Calu3 (cell line): ENCODE data around the gene SLC25A21. TPM values are rescaled to one million over a fixed set of nuclear protein-coding genes. Genes with fewer than 3 reads are reported as not detected.

Source experiments
- BruUV-seq: library from RNA; stranded (reverse); fragments of 400-500 nt; replicated peaks from 2 replicates; lab custom pipeline; 2021; lab: Mats Ljungman, UMichigan
- CTCF ChIA-PET: fragments of 300-600 bp; sonication (Branson Sonifier 250); formaldehyde crosslinking; loops from one replicate; lab custom pipeline; 2022; ENCODE audit warnings: antibody characterized with exemption; lab: Charles Lee
- DNase-seq: peaks from one replicate; pipeline ENCODE4 v3.0.0; 2022
- H3K27ac Mint-ChIP-seq: one replicate; pipeline ENCODE4 v1.8.0; 2022; ENCODE audit warnings: mixed read lengths; ENCODE audit not compliant: unreplicated experiment
- H3K27me3 Mint-ChIP-seq: one replicate; pipeline ENCODE4 v1.8.0; 2022; ENCODE audit warnings: mixed read lengths; ENCODE audit not compliant: unreplicated experiment
- H3K36me3 Mint-ChIP-seq: one replicate; pipeline ENCODE4 v1.8.0; 2022; ENCODE audit warnings: mild to moderate bottlenecking, moderate library complexity, mixed read lengths; ENCODE audit not compliant: insufficient read depth, unreplicated experiment
- H3K4me1 Mint-ChIP-seq: one replicate; pipeline ENCODE4 v1.8.0; 2022; ENCODE audit warnings: mild to moderate bottlenecking, low read depth, mixed read lengths; ENCODE audit not compliant: unreplicated experiment
- H3K4me3 Mint-ChIP-seq: one replicate; pipeline ENCODE4 v1.8.0; 2022; ENCODE audit warnings: mild to moderate bottlenecking, low read depth, moderate library complexity, mixed read lengths; ENCODE audit not compliant: unreplicated experiment
- H3K9me3 Mint-ChIP-seq: one replicate; pipeline ENCODE4 v1.8.0; 2022; ENCODE audit warnings: low read depth, mixed read lengths; ENCODE audit not compliant: unreplicated experiment
- intact Hi-C: fragments of 100-400 bp; cut with micrococcal nuclease; formaldehyde crosslinking; loops from one replicate; pipeline ENCODE4 v1.10.0; 2022; ENCODE audit not compliant: unreplicated experiment
- total RNA-seq: library from RNA; stranded (reverse); gene quantifications from 2 replicates; pipeline ENCODE4 v1.2.3, GENCODE V29; 2022
- TF ChIP-seq, protein P1 (sequence below): fragments of 200-600 bp; IDR thresholded peaks from one replicate; pipeline ENCODE4 v1.8.0; 2022; ENCODE audit warnings: antibody characterized with exemption; ENCODE audit not compliant: unreplicated experiment

SLC25A21 gene
- total RNA-seq, 1 experiment from 2014 or later = 1.4 TPM

DNA sequence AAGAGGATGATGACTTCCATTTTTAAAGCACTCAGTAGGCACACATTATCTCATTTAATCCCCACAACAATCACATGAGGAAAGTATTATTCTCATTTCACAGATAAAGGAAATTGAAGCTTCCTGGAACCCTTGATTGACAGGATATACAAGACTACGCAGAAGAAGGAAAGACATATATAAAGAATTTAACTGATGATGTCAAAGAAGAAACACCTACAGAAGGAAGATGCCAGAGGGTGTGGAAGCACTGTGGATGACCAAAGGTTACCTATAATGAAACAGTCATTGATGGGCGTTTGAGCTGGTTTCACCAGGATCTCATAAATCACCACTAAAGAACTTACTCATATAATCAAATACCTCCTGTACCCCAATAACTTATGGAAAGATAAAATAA lies 197.4 kb downstream of the SLC25A21 start:
- CTCF ChIA-PET = interaction anchor here (0.6 kb wide), 1 partner anchor 318 kb away, joined by 3 read pairs; no protein-coding TSS in a partner anchor
- no peaks in the 10 kb centered on the region for H3K36me3 Mint-ChIP-seq
- peak overlapping the region; percentile 77 for H3K27ac Mint-ChIP-seq
- no peak for DNase-seq
- no peaks in the 10 kb centered on the region for H3K9me3 Mint-ChIP-seq
- no peak overlapping the region for H3K4me3 Mint-ChIP-seq
- no peaks in the 10 kb centered on the region for H3K27me3 Mint-ChIP-seq
- TF ChIP-seq, protein P1, sequence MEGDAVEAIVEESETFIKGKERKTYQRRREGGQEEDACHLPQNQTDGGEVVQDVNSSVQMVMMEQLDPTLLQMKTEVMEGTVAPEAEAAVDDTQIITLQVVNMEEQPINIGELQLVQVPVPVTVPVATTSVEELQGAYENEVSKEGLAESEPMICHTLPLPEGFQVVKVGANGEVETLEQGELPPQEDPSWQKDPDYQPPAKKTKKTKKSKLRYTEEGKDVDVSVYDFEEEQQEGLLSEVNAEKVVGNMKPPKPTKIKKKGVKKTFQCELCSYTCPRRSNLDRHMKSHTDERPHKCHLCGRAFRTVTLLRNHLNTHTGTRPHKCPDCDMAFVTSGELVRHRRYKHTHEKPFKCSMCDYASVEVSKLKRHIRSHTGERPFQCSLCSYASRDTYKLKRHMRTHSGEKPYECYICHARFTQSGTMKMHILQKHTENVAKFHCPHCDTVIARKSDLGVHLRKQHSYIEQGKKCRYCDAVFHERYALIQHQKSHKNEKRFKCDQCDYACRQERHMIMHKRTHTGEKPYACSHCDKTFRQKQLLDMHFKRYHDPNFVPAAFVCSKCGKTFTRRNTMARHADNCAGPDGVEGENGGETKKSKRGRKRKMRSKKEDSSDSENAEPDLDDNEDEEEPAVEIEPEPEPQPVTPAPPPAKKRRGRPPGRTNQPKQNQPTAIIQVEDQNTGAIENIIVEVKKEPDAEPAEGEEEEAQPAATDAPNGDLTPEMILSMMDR = no peak
- intact Hi-C loops = loop anchor here (10.0 kb wide), 1 partner anchor 140 kb away; no protein-coding TSS in a partner anchor
- BruUV-seq = no TSS peak
- peaks cover 57% of the 10 kb centered on the region for H3K4me1 Mint-ChIP-seq

DNA sequence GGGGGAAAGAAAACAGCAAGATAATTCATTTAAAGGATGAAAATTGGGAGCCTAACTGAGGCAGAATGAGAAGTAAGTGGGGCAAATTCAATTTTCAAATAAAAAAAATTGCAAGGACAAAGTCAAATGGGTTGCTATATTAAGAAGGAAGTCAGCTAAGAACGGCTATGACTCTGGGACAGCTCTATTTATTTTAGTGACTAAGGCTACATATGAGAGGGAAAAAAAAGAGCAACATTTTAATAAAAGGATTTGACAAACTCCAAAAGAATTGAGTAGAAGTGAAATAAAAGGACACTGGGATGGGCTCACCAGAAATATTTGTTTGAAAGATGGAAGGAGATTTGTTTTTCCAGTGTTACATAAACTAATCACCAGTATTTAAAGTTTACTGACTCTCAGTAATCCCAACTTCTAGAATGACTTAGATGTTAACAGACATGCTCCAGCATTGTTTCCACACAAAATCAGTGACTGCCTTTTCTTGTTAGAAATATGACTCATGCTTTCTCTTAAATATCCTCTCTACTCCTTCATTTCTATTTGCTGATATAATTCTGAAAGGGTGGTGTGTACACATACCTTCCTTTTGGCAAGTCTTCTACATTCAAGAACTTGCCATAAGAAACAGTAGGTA lies 198.5 kb downstream of the SLC25A21 start:
- CTCF ChIA-PET = interaction anchor here (1.0 to 1.4 kb wide), 2 partner anchors 32 to 144 kb away, joined by 3 to 5 read pairs; no protein-coding TSS in a partner anchor
- DNase-seq = no peak
- Mint-ChIP-seq H3K36me3 (no peaks in the 10 kb centered on the region), H3K27ac (peak overlapping the region; percentile 77), H3K4me1 (peaks cover 54% of the 10 kb centered on the region), H3K9me3 (no peaks in the 10 kb centered on the region), H3K27me3 (no peaks in the 10 kb centered on the region), H3K4me3 (no peak overlapping the region)
- TF ChIP-seq, protein P1 = no peak
- BruUV-seq = no TSS peak
- intact Hi-C loops = loop anchor here (10.0 kb wide), 1 partner anchor 141 kb away; no protein-coding TSS in a partner anchor

DNA sequence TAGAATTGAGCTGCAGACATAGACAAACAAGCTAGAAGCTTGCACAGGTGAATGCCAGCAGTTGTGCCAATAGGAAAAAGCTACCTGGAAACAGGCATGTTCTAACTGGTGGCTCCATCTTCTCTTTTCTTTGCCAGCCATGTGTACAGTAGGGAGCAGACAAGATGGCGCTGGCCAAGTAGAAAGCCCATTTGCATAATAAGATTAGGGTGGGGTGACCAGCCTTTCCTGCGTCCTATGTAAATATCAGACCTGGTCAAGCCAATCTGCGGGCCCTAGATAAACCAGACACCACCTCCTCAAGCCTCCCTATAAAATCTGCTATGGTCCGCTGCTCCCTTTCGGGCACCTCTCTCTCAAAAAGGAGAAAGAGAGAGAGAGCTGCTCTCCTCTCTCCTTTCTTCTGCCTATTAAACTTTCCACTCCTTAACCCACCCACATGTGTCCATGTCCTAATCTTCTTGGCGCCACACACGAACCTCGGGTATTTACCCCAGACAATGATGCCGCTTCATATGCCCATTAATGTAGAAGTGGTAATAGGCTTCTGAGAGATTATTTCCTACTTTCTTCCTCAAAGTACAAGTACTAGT lies 201.0 kb downstream of the SLC25A21 start:
- intact Hi-C loops = loop anchor here (10.0 kb wide), 1 partner anchor 143 kb away; no protein-coding TSS in a partner anchor
- CTCF ChIA-PET = no interaction called here
- no peak overlapping the region for H3K27ac Mint-ChIP-seq
- H3K27me3 Mint-ChIP-seq = no peaks in the 10 kb centered on the region
- peaks cover 54% of the 10 kb centered on the region for H3K4me1 Mint-ChIP-seq
- no peaks in the 10 kb centered on the region for H3K9me3 Mint-ChIP-seq
- H3K4me3 Mint-ChIP-seq = no peak overlapping the region
- no peak for DNase-seq
- no peaks in the 10 kb centered on the region for H3K36me3 Mint-ChIP-seq
- TF ChIP-seq, protein P1 = no peak
- no TSS peak for BruUV-seq

DNA sequence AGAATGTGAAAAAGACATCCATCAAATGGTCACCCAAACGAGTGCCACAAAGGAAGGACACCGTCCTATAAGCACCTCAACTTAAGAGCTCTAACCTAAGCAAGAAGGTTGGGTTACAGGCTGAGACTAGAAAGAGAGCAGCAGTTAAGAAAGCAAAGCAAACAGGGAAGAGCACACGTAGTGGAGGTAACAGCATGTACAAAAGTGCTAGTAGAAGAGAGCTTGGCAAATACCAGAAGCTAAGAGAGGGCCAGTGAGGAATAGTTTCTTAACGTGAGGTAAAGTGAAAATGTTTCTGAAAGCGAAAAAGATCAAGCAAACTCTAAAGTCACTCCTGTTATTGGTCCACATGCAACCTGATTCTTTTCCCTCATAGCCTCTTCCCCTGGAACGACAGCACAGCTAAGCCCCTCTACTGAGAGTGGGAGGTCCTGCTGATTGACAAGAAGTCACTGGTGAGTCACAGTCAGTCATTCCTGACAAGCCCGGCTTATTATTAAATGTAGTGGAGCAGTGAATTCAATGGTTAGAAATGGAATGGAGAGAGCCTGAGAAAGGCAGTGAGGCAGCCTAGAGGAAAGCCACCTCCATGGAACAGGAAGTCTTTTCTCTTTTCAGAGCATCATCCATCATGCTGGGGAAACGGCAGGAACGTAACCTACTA lies 204.4 kb downstream of the SLC25A21 start:
- no TSS peak for BruUV-seq

More for the DNA sequence above, 204.4 kb downstream of the SLC25A21 start:
- Mint-ChIP-seq H3K4me3 (no peak overlapping the region), H3K27ac (peak overlapping the region; percentile 13), H3K4me1 (peaks cover 21% of the 10 kb centered on the region), H3K9me3 (no peaks in the 10 kb centered on the region), H3K27me3 (no peaks in the 10 kb centered on the region), H3K36me3 (no peaks in the 10 kb centered on the region)
- CTCF ChIA-PET = no interaction called here
- DNase-seq = no peak
- TF ChIP-seq, protein P1 = no peak
- intact Hi-C loops = no loop called here
